Parathyroid adenoma (tissue), 2 donors: ENCODE measurements around the gene KRTDAP.

Source experiments
- H2AFZ ChIP-seq: fragments of 300-600 bp; sonication (generic); one replicate; pipeline ENCODE4 v1.7.0; 2017; ENCODE audit warnings: antibody characterized with exemption, mild to moderate bottlenecking
- H3K27ac ChIP-seq: fragments of 300-600 bp; sonication (generic); one replicate; pipeline ENCODE4 v1.7.0; 2017
- H3K27me3 ChIP-seq: fragments of 300-600 bp; sonication (generic); one replicate; pipeline ENCODE4 v1.7.0; 2017; ENCODE audit warnings: low read length; ENCODE audit not compliant: control insufficient read depth, insufficient read depth
- H3K36me3 ChIP-seq: fragments of 300-600 bp; sonication (generic); one replicate; pipeline ENCODE4 v1.7.0; 2017; ENCODE audit warnings: low read length; ENCODE audit not compliant: control insufficient read depth, insufficient read depth
- H3K4me1 ChIP-seq: fragments of 300-600 bp; sonication (generic); one replicate; pipeline ENCODE4 v1.7.0; 2017; ENCODE audit warnings: control low read depth
- H3K4me2 ChIP-seq: fragments of 300-600 bp; sonication (generic); one replicate; pipeline ENCODE4 v1.7.0; 2017; ENCODE audit warnings: low read length
- H3K4me3 ChIP-seq: fragments of 300-600 bp; sonication (generic); one replicate; pipeline ENCODE4 v1.7.0; 2017; ENCODE audit warnings: low read depth, low read length
- H3K79me2 ChIP-seq: fragments of 300-600 bp; sonication (generic); one replicate; pipeline ENCODE4 v1.7.0; 2017; ENCODE audit warnings: control low read depth
- H3K9ac ChIP-seq: fragments of 300-600 bp; sonication (generic); one replicate; pipeline ENCODE4 v1.7.0; 2017; ENCODE audit warnings: mild to moderate bottlenecking
- H3K9me3 ChIP-seq: fragments of 300-600 bp; sonication (generic); one replicate; pipeline ENCODE4 v1.7.0; 2017; ENCODE audit warnings: low read length; ENCODE audit not compliant: control insufficient read depth
- CTCF ChIP-seq: fragments of 300-600 bp; sonication (generic); IDR thresholded peaks from one replicate; pipeline ENCODE4 v1.7.0; 2017; ENCODE audit warnings: antibody characterized with exemption, mild to moderate bottlenecking
- donor health status: primary hyperparathyroidism.

The KRTDAP gene

GRCh38 chr19:35447606-35448469 lies 42.4 kb downstream of the KRTDAP start, which contains the start of gene FFAR2:
Gene FFAR2, plus strand, starts transcription at chr19:35448257. Its CDS starts 1,458 bp downstream, at chr19:35449715.
- H3K27me3 ChIP-seq, result no peaks in the 10 kb centered on the region
- no peak within 1 kb of the TSS for H3K27ac ChIP-seq
- TF ChIP-seq CTCF, result no peak
- peak within 1 kb of the TSS; percentile 4 for H3K4me2 ChIP-seq
- peak within 1 kb of the TSS; percentile 15 for H2AFZ ChIP-seq
- no peaks in the 10 kb centered on the region for H3K36me3 ChIP-seq
- H3K9me3 ChIP-seq, result no peaks in the 10 kb centered on the region
- no peak within 1 kb of the TSS for H3K9ac ChIP-seq
- no peaks in the 10 kb centered on the region for H3K79me2 ChIP-seq
- peaks cover 3% of the 10 kb centered on the region for H3K4me1 ChIP-seq
- no peak within 1 kb of the TSS for H3K4me3 ChIP-seq

GRCh38 chr19:35445826-35446593 lies 44.3 kb downstream of the KRTDAP start:
- Histone ChIP-seq H3K79me2 (no peaks in the 10 kb centered on the region), H3K27ac (no peak overlapping the region), H3K4me2 (no peak overlapping the region), H3K4me1 (peaks cover 3% of the 10 kb centered on the region), H3K27me3 (no peaks in the 10 kb centered on the region), H3K9me3 (no peaks in the 10 kb centered on the region), H3K4me3 (no peak overlapping the region), H2AFZ (no peak overlapping the region), H3K36me3 (no peaks in the 10 kb centered on the region), H3K9ac (no peak overlapping the region)
- TF ChIP-seq CTCF, result no peak

- peaks cover 3% of the 10 kb centered on the region for H3K4me1 ChIP-seq
- no peaks in the 10 kb centered on the region for H3K79me2 ChIP-seq
- no peak overlapping the region for H3K9ac ChIP-seq
- no peak overlapping the region for H2AFZ ChIP-seq
- no peak overlapping the region for H3K4me3 ChIP-seq
- H3K36me3 ChIP-seq, result no peaks in the 10 kb centered on the region
- H3K4me2 ChIP-seq, result no peak overlapping the region
- no peaks in the 10 kb centered on the region for H3K27me3 ChIP-seq
- no peaks in the 10 kb centered on the region for H3K9me3 ChIP-seq
- no peak for TF ChIP-seq CTCF
- H3K27ac ChIP-seq, result no peak overlapping the region
These were observed 45.5 kb downstream of the KRTDAP start for GRCh38 chr19:35444735-35445134.

GRCh38 chr19:35442091-35442490 lies 48.2 kb downstream of the KRTDAP start:
- Histone ChIP-seq H3K79me2 (no peaks in the 10 kb centered on the region), H3K4me3 (no peak overlapping the region), H3K4me2 (no peak overlapping the region), H3K27ac (no peak overlapping the region), H2AFZ (no peak overlapping the region), H3K9me3 (no peaks in the 10 kb centered on the region), H3K36me3 (no peaks in the 10 kb centered on the region), H3K9ac (no peak overlapping the region), H3K4me1 (peaks cover 10% of the 10 kb centered on the region), H3K27me3 (no peaks in the 10 kb centered on the region)
- no peak for TF ChIP-seq CTCF
